Mucosa of gallbladder (tissue), 1 donor: ENCODE measurements around the gene CLEC16A. TPM values are rescaled to one million over a fixed set of nuclear protein-coding genes. Genes with fewer than 3 reads are reported as not detected.

Experiments used
- DNase-seq: peaks from one replicate; pipeline ENCODE4 v3.0.0-alpha.2; 2020; ENCODE audit warnings: low spot score
- total RNA-seq: library from RNA; stranded (reverse); gene quantifications from one replicate; pipeline ENCODE4 v1.2.1, GENCODE V29; 2021
- donor health status: DM: no; HTN: no; CAD: no.

CLEC16A gene, protein sequence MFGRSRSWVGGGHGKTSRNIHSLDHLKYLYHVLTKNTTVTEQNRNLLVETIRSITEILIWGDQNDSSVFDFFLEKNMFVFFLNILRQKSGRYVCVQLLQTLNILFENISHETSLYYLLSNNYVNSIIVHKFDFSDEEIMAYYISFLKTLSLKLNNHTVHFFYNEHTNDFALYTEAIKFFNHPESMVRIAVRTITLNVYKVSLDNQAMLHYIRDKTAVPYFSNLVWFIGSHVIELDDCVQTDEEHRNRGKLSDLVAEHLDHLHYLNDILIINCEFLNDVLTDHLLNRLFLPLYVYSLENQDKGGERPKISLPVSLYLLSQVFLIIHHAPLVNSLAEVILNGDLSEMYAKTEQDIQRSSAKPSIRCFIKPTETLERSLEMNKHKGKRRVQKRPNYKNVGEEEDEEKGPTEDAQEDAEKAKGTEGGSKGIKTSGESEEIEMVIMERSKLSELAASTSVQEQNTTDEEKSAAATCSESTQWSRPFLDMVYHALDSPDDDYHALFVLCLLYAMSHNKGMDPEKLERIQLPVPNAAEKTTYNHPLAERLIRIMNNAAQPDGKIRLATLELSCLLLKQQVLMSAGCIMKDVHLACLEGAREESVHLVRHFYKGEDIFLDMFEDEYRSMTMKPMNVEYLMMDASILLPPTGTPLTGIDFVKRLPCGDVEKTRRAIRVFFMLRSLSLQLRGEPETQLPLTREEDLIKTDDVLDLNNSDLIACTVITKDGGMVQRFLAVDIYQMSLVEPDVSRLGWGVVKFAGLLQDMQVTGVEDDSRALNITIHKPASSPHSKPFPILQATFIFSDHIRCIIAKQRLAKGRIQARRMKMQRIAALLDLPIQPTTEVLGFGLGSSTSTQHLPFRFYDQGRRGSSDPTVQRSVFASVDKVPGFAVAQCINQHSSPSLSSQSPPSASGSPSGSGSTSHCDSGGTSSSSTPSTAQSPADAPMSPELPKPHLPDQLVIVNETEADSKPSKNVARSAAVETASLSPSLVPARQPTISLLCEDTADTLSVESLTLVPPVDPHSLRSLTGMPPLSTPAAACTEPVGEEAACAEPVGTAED
- 27.6 TPM for total RNA-seq

DNA sequence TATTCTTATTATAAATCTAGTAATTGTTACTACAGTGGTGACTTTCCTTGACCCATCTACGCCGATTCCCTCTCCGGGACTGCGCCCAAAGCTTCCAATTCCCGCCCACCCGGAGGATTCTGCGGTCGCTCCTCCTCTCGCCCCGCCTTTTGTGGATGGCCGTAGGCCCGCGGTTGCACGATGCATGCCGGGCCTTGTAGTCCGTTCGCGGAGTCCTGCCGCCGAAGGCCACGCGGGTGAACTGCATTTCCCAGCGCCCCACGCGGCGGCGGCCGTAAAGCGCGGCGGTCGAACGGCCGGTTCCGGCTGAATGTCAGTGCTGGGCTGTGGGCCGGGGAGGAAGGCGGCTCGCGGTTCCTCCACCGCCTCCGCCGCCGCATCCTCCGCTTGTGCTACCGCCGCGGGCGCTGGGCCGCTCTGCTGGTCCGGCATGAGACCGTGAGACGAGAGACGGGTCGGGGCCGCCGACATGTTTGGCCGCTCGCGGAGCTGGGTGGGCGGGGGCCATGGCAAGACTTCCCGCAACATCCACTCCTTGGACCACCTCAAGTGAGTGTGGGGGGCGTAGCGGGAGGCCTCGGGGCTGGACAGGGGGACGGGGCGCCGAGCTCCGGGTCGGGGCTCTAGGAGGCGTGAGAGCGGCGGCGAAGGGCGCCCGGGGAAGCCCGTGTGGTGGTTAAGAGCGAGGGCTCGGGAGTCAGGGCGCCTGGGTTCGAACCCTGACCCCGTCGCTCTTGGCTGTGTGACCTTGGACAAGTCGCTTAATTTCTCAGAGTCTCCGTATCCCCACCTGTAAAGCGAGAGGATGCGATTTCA lies at the start of gene CLEC16A:
Gene CLEC16A, plus strand, starts transcription at position 316 of the 816 bp plus-strand sequence. Its CDS starts 154 bp downstream, at position 470.
- peak; percentile 98 for DNase-seq

- DNase-seq, result peak; percentile 48
Measured at GRCh38 chr16:10895053-10895946, 49.1 kb upstream of the CLEC16A start.

- no peak for DNase-seq
Measured at GRCh38 chr16:10896165-10896564, 48.2 kb upstream of the CLEC16A start.

DNA sequence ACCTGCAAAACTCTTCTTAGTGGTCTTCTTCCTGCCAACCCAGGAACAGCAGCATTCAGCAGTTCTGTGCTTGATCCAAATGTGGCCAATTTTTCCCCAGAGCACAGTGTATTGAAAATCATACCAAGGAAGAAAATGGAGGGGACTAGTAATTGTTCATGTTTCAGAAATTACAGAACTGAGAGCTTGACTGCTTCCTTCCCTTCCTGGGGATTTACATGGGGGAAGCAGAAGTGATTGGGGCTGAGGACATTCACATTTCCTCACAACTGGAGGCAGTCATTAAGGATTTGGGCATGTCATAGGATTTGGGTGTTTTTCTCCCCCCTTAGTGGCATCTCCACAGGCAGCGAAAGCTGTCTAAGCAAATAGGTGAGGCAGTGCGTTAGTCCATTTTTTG lies 47.6 kb upstream of the CLEC16A start:
- DNase-seq, result no peak

- DNase-seq, result no peak
Measured at GRCh38 chr16:10897134-10897533, 47.2 kb upstream of the CLEC16A start.

DNA sequence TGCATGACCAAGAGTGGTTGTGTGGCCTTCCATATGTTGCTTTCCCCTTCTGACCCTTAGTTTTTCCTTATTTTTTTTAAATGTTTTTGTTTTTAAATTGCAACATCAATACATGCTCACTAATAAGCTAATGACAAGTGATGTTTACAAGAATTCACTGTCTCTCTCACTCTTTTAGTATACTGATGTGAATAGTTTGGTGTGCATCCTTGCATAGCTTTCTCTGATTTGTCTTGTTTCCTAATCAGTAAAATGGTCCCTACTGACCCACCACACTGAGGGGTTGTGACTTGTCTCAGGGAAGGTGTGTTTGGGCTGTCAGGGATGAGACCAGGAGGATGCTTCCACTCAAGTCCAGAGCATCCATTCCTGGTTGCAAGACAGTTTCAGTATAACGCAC lies 41.4 kb upstream of the CLEC16A start:
- no peak for DNase-seq

DNA sequence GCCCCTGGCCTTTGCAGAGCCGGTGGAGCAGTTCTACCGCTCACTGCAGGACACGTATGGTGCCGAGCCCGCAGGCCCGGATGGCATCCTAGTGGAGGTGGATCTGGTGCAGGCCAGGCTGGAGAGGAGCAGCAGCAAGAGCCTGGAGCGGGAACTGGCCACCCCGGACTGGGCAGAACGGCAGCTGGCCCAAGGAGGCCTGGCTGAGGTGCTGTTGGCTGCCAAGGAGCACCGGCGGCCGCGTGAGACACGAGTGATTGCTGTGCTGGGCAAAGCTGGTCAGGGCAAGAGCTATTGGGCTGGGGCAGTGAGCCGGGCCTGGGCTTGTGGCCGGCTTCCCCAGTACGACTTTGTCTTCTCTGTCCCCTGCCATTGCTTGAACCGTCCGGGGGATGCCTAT lies 37.9 kb upstream of the CLEC16A start:
- DNase-seq, result no peak

DNA sequence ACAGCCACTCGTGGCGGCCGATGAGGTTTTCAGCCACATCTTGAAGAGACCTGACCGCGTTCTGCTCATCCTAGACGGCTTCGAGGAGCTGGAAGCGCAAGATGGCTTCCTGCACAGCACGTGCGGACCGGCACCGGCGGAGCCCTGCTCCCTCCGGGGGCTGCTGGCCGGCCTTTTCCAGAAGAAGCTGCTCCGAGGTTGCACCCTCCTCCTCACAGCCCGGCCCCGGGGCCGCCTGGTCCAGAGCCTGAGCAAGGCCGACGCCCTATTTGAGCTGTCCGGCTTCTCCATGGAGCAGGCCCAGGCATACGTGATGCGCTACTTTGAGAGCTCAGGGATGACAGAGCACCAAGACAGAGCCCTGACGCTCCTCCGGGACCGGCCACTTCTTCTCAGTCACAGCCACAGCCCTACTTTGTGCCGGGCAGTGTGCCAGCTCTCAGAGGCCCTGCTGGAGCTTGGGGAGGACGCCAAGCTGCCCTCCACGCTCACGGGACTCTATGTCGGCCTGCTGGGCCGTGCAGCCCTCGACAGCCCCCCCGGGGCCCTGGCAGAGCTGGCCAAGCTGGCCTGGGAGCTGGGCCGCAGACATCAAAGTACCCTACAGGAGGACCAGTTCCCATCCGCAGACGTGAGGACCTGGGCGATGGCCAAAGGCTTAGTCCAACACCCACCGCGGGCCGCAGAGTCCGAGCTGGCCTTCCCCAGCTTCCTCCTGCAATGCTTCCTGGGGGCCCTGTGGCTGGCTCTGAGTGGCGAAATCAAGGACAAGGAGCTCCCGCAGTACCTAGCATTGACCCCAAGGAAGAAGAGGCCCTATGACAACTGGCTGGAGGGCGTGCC lies 37.2 kb upstream of the CLEC16A start:
- DNase-seq, result no peak

GRCh38 chr16:10907757-10908045 lies 36.7 kb upstream of the CLEC16A start:
- DNase-seq, result no peak

- DNase-seq, result no peak
Measured at GRCh38 chr16:10911267-10911666, 33.1 kb upstream of the CLEC16A start.

DNA sequence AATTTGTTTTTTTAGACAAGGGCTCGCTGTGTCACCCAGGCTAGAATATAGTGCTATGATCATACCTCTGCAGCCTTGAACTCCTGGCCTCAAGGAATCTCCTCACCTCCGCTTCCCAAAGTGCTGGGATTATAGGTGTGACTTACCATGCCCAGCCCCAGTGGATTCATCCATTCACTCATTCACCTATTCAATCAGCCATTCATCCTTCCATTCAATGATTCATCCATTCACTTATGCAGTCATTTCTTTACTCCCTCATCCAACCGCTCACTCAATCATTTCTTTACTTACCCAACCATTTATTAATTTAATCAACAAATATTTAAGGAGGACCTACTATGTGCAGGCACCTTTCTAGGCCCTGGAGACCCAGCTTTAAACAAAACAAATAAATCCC lies 27.8 kb upstream of the CLEC16A start:
- no peak for DNase-seq

- DNase-seq, result peak; percentile 95
Measured at GRCh38 chr16:10918294-10919002, 25.9 kb upstream of the CLEC16A start.

GRCh38 chr16:10919003-10919351 lies 25.4 kb upstream of the CLEC16A start:
- DNase-seq, result no peak

- no peak for DNase-seq
Measured at GRCh38 chr16:10920726-10921427, 23.5 kb upstream of the CLEC16A start.

DNA sequence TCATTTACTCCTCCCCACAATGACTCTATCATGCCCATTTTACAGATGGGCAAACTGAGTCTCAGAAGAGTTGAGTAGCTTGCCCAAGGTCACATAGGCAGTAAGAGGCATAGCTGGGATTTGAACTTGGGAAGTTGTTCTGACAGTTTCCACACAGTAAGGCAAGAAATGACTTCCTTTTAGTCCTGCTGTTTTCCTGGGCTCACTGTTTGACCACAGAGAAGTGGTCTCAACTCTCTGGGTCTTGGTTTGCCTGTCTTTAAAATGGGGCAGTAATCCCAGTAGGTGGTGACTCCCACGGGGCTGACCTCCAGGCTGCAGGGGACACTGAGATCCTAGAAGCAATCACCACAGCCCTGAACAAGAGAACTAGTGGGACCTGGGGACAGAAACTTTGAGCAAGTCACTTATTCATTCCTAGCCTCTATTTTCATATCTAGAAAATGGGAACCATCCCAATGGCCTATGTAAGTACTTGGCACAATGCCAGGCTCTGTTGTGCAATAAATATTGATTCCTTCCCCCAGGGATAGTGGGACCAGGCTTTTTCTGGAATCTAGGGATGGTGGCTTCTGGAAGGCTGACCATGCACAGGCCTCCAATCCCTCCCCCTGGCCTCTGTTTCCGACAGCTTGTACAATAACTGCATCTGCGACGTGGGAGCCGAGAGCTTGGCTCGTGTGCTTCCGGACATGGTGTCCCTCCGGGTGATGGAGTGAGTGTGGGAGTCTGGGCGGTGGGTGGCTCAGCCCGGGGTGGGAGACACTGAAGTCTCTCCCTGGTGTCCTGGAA lies 22.6 kb upstream of the CLEC16A start:
- DNase-seq, result no peak

GRCh38 chr16:10922328-10923145 lies 21.8 kb upstream of the CLEC16A start:
- DNase-seq, result no peak

DNA sequence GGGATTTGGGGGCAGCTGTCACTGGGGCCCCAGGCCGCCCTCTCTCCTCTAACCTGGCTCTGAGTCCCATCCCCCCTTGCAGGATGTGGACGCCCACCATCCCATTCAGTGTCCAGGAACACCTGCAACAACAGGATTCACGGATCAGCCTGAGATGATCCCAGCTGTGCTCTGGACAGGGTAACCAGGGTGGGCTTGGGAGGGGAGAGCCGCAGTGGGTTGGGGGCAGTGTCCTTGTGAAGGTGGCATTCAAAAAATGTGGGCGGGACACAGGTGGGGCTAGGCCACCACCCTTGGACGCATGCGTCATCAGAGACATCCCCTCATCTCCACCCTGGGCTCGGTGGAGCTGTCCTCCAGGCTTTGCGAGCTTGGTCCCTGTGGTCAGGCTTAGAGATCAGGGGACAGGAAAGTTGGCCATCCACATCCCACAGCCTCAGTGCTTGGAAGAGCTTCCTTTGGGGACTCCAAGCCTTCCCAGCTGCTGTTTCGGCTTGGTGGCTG lies 21.2 kb upstream of the CLEC16A start:
- no peak for DNase-seq
